NCI-H1092 (cell line): ENCODE results near the gene SPATS2L.

Source experiments
- DNase-seq: peaks from one replicate; lab custom pipeline; 2025; lab: John Stamatoyannopoulos, UW

The SPATS2L gene

DNA sequence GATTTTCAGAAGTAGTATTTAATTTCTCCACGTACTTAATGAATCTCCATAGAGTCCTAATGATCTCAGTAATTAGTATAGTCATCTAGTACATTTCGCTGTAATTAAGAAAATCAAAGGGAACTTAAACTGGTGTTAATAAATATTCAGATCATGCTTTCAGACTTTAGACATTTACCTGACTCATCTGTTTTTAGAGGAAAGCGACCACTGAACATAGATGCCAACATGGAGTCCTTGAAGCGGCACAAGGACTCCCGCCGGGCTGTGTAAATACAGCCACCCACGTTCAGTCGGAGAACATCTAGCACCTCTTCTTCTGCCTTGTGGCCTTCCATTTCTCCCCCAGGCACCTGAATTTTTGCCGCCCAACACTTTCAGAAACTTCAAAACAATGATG lies 200.2 kb downstream of the SPATS2L start:
- DNase-seq: no peak

DNA sequence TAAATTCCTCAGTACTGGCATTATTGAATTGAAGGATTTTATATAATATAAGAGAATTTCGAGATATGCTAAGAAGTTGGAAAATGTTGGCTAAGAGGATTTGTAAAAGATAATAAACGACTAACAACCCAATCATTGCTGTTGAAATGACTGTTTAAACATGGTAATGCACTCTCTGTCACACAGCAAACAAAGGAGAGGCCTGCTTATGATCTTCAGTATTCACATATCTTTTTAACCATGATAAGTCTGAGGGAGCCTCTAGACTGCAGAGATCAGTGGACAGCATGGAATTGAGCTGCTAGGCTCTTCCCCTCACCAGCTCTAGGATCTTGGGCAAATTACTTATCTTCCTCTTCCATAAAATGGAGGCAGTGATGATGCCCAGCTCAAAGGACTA lies 200.7 kb downstream of the SPATS2L start:
- no peak for DNase-seq

DNA sequence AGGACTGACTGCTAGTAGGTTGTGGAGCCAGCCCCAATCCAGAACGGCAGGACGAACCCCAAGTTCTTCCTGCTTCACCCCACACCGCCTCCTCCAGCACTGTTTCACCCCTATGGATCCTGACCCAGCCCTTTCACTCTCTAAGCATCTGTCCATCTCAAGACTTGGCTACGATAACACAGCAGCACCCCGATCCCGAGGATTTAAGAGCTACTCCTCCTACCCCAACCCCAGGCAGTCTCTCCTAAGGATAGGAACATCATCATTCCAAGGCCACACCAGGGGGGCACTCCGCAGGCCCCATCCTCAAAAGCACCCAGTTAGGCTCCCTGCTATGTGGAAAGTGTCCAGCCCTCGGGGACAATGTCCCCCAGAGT lies 202.7 kb downstream of the SPATS2L start:
- DNase-seq: no peak

DNA sequence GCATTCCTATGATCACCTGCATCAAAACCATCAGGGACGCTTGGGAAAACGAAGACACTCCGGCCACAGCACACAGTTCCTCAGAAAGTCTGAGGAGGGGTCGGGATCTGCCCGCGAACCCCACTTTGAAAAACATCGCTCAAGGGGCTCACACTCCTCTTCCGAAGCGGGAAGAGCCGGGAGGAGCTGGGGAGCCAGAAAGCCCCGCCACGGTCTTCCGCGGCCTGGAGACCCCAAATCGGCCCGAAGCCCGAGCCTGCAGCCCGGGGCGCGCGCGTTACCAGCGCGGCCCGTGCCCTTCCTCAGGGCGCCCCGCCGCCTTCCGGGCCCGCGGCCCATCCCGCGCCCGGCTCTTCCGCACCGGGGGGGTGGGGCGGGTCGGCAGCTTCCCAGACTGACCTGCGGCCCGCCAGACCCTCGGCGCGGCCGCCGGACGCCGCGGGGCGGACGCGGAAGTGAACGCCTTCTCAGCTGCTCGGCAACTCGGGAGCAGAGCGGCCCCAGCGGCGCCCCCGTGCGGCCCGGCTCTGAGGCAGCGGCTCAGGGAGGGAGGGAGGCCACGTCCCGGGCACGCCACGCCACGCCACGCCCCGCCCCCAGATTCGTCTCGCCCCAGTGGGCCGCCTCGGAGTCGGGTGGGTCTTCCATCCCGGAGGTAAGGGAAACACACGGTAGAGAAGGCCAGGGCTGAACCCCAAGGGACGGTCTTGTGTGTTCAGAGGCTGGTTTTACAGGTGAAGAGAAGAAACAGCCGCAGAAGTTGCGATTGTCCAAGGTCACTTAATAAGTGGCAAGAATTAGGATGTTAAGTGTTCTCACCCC lies 203.3 kb downstream of the SPATS2L start, which contains the start of gene KCTD18:
Gene KCTD18, minus strand, starts transcription at position 457 of the 822 bp plus-strand sequence. CDS start 3,052 bp downstream, outside the sequence.
- DNase-seq: peak; percentile 60

DNA sequence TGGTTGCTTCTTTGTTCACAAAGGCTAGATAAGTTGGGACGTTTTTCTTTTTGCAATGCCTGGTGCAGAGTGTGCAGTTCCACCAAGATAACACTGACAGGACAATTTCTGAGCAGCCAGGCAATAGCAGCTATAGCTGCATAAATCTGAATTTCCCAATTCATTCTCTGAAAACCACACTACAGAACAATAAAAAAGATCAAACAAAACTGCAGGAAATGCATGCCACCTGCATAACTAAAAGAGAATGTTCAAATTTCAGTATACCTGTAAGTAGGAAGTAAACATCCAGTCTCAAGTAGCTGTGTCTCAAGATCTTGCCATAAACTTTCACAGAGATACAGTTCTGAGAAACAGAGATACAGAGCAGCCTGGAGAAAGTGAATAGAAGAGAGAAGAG lies 208.7 kb downstream of the SPATS2L start:
- DNase-seq: no peak

DNA sequence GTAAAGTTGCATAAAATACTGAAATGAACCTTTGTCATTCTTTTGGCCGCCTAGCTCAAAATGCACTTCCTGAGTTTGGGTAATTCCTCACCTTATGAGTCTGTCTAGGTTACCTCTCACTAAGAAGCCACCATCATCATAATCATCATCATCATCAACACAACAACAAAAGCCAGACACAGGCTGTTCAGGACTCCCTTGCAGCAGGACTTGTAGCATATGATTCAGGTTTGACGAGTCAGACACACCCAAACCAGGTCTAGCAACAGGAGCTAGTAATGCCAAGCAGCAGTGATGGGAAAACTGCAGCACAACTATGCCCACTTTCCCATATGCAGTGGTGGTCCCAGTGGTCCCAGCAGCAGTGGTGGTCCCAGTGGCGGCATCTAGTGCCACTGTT lies 216.7 kb downstream of the SPATS2L start:
- DNase-seq: no peak

DNA sequence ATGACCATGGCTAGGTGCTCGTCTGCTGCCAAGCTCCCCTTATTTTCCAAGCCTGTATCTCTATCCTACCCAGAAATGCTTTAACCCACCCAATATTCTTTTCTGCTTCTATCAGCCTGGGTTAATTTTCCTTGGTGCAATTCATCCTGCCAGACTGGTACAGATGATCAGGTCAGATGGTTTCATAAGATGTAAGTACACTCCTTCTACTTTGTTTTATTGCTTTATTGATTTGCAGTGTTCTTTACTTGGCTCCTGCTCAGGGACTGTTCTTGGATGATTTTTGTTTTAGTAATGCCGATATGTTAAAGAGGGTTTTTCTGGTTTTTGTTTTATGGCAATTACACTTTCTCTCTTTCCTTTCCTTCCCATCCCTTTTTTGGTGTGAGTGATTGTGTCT lies 217.1 kb downstream of the SPATS2L start:
- no peak for DNase-seq

DNA sequence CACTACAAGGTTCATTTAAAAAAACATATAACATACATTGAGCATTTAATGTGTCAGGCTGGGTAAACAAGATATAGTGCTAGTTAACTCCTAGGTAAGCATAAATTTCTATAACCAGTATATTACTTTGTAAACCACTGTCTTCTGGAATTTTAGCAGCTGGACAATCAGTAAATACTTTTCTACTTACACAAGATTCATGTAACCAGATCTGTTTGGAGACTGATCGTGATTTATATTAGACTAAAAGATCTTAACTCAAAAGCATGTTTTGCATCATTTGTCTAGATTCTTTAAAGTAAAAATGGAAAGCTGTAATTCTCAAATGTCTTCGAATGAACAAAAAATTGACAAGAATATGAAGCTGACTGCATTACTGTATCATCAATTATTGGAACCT lies 218.6 kb downstream of the SPATS2L start:
- no peak for DNase-seq

DNA sequence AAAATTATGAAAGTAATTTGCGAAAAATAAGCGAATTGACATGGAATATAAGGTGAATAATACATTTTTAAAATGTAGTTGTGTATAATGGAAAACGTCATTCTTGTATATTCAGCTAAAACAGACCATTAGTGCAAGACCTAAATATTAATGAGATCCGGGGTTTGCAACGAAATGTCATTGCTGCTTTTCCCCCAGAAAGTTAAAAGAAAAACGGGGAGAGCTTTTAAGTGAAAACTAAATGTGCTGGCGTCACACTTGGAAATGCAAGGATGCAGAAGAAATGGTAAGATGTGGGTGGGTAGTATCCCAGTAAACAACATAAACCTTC lies 219.0 kb downstream of the SPATS2L start:
- no peak for DNase-seq

DNA sequence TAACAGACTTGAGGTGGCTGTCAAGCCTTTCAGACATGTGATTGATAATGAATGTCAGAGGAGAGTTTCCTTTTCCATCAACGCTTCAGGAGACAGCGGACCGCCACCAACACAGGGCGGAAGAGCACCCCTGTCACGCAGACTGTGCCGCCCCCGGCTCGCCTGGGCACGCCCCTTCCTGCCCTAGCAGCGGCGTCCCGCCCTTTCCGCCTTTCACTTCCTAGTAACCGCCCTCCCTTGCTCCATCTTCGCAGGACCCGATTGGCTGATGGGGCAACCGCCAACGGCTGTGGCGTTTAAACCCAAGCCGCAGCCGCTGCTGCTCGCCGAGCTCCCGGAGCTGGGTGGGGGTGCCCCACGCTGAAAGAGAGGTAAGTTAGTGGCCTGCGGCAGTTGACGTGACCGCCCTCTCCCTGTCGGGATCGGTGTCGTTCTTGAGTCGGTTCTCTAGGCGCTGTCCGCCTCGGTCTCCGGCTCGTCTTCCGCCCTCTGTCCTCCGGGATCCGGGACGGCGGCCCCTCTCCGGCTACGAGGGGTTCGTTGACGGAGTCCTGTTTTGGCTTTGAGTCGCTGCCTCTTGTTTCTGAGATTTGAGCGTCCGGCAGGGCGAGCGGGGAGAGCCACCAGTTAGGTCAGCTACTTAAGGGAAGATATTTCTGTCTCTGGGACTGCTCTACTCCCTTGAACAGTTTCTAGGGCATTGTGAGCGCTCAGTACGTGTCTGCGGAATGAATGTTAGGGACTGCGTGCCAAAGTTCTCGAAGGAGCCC lies 219.6 kb downstream of the SPATS2L start, which contains the start of gene SGO2:
Gene SGO2, plus strand, starts transcription at position 326 of the 770 bp plus-strand sequence. CDS start 6,769 bp downstream, outside the sequence.
- DNase-seq: peak; percentile 88

DNA sequence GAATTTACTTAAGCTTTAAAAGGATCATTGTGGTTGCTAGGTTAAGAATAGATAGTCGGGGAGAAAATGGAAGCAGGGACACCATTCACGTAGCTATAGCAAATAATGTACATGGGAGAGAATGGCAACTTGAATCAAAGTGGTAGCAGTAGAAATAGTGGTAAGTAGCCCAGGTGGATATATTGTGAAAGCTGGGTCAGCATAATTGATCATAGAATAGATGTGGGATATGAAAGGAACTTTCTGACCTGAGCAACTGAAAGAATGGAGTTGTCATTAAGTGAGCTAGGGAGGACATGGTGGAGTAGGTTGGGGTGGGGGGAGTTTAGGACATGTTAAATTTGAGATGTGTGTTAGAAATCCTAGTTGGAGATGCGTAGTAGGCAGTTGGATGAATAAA lies 221.7 kb downstream of the SPATS2L start:
- no peak for DNase-seq
